GM12801 (cell line): ENCODE results near the gene INTS6.

Source experiments
- CTCF ChIP-seq: IDR thresholded peaks from one replicate; pipeline ENCODE4 v1.5.1; 2011; ENCODE audit warnings: control low read depth; ENCODE audit not compliant: insufficient read length; ENCODE audit errors: extremely low read depth

Gene INTS6

GRCh38 chr13:51370811-51371210 lies 82.0 kb downstream of the INTS6 start:
- no peak for TF ChIP-seq CTCF

- no peak for TF ChIP-seq CTCF
Measured at GRCh38 chr13:51370116-51370515, 82.7 kb downstream of the INTS6 start.

DNA sequence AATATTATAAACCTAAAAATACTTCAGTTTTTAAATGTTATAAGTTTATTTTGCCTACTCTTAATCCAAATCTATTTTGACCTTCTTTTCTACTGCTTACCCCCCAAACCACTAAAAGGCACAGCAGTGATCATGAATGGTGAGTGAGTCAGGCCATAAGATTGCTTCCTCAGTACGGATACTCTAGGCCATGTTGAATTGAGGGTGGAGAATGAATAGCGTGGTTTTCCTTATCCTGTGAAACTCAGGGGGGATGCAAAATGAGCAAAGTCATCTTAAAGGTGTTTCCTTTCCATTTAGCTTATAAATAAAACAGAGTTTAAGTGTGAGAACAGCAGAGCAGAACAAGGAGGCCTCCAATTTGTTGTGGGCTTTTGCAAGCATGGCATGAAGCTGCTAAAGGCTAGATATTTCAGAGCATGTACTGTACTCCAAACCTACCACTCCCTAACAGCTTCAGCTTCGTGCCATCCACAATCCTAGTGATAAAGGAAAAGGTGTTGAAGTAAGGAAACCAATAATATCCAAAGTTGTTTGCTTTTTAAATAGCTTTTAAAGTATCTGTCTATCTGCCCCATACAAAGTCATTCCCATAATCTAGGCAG lies 88.3 kb downstream of the INTS6 start:
- no peak for TF ChIP-seq CTCF

DNA sequence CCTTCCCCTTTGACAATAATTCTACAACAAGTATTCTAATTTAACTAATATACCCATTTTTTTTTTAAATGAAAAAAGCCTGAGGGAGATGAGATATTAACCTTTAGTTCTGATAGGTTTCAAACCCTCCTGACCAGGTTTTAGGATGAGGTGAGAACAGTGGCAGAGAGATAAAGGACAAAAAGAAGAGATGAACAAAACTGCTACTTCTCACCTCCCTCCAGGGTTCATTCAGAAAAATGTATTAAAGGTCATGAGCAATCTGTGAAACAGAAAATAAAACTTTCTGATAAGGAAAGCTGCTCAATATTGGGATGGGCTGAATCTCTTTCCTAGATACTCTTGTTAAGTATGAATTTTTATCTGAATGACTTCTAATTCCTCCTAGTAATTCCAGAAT lies 89.2 kb downstream of the INTS6 start:
- TF ChIP-seq CTCF, result no peak

DNA sequence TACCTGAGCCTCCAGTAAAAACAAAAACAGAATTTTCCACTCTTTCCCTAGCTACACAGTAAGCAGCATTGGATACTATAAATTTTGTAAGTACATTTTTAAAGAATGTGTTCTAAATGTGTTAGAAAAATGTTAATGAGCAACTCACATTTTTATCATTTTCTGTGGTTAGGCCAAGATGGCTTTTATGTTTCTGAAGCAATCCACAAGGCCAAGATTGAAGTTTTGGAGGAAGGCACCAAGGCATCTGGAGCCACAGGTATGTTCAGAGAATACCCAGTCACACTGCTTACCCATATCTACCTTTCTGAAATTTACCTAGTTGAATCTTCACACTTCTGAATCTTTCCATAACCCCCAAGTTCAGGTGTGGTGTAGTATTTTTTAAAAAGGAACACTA lies 91.7 kb downstream of the INTS6 start:
- TF ChIP-seq CTCF, result no peak

DNA sequence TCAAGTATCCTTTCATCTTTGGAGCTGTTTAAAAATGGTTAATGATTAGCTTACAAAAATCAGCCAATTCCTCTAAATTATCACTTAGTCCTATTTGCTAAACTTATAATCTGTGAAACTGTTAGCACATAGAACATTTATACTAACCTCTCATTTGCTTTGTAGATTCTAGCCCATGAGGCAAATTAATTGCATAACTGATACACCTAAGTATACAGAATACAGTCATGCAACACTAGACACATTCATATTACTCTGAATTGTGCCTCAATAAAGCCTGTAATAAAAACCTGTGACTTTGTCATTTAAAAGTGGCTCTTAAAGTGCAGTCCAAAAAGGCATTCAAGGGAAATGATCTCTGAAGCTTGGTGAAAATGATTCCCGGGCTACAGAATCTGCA lies 92.3 kb downstream of the INTS6 start:
- TF ChIP-seq CTCF, result no peak

DNA sequence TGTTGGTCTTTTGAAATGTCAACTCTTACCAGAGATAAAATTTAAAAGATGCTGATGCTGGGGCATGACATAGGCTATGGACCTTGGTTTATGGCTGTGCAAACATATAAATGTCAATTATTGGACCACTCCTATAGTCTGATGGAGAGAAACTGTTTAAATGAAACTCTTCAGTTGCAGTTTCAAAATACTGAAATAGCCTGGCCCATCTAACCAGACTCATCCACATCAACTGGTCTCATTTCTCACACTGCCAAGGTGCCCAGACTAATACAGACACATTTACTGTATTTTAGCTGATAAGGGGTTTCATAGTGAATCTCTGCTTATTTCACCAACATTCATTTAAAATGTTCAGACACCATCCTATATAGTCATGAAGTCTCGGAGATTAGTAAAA lies 93.5 kb downstream of the INTS6 start:
- no peak for TF ChIP-seq CTCF

- TF ChIP-seq CTCF, result no peak
Measured at GRCh38 chr13:51357928-51358595, 94.8 kb downstream of the INTS6 start.
